ENCODE results near the gene NUCB1. TPM values are rescaled to one million over a fixed set of nuclear protein-coding genes. Genes with fewer than 3 reads are reported as not detected.
"Not testable (repeated sequence)": the region's sequence is repeated elsewhere in the genome, so short reads cannot be mapped to it uniquely, and the experiment has no call there.

The NUCB1 gene
- total RNA-seq, 1 donor: 300 TPM

- Histone ChIP-seq H3K4me2 (ENCODE audit: insufficient read depth, low read length) (no peak overlapping the region), H3K27ac (ENCODE audit: low read depth, low read length) (no peak overlapping the region), H3K79me2 (ENCODE audit: insufficient read depth, low read length) (no peaks in the 10 kb centered on the region), H4K20me1 (ENCODE audit: insufficient read depth, low read length) (no peaks in the 10 kb centered on the region), H3K27me3 (ENCODE audit: insufficient read depth, low read length) (no peaks in the 10 kb centered on the region), H3K4me3 (ENCODE audit: insufficient read depth, low read length) (no peak overlapping the region), H3K36me3 (ENCODE audit: insufficient read depth, low read length) (no peaks in the 10 kb centered on the region), H2AFZ (ENCODE audit: low read length) (no peak overlapping the region), H3K4me1 (ENCODE audit: insufficient read depth, low read length) (no peaks in the 10 kb centered on the region), H3K9me3 (ENCODE audit: low read depth, low read length) (no peaks in the 10 kb centered on the region)
- peak; percentile 73 for DNase-seq (ENCODE audit: insufficient read length, low spot score, missing footprints)
- no peak for TF ChIP-seq CTCF (IDR thresholded peaks at IDR 0.05; ENCODE audit: extremely low read depth, low read depth, low read length)
Observed at GRCh38 chr19:48890551-48890950, 9.6 kb upstream of the NUCB1 start.

DNA sequence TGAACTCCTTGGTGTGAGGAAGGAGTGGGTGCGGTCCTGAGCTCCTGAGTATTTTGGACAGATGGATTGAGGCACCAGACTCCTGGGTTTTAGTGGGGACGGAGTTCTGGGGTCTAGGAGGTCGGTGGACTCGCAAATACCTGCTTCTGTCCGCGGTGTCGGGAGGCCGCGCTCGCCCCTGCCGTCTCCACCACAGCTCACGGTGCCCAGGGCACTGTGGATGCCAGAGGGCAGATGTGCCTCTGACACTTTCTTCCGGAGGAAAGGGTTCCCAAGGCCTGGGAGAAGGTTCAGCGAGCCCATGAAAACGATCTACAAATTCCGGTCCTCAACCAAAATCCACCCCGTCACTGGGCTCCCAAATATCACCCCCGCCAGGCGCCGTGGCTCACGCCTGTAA is 4.9 kb upstream of the NUCB1 start:
- no peak for TF ChIP-seq CTCF (IDR thresholded peaks at IDR 0.05; ENCODE audit: extremely low read depth, low read depth, low read length)
- Histone ChIP-seq H3K36me3 (ENCODE audit: insufficient read depth, low read length) (no peaks in the 10 kb centered on the region), H3K27ac (ENCODE audit: low read depth, low read length) (no peak overlapping the region), H3K9me3 (ENCODE audit: low read depth, low read length) (no peaks in the 10 kb centered on the region), H3K27me3 (ENCODE audit: insufficient read depth, low read length) (no peaks in the 10 kb centered on the region), H3K4me2 (ENCODE audit: insufficient read depth, low read length) (no peak overlapping the region), H4K20me1 (ENCODE audit: insufficient read depth, low read length) (no peaks in the 10 kb centered on the region), H3K4me1 (ENCODE audit: insufficient read depth, low read length) (no peaks in the 10 kb centered on the region), H2AFZ (ENCODE audit: low read length) (no peak overlapping the region), H3K4me3 (ENCODE audit: insufficient read depth, low read length) (no peak overlapping the region), H3K79me2 (ENCODE audit: insufficient read depth, low read length) (peaks cover 1% of the 10 kb centered on the region)
- no peak for DNase-seq (ENCODE audit: insufficient read length, low spot score, missing footprints)

DNA sequence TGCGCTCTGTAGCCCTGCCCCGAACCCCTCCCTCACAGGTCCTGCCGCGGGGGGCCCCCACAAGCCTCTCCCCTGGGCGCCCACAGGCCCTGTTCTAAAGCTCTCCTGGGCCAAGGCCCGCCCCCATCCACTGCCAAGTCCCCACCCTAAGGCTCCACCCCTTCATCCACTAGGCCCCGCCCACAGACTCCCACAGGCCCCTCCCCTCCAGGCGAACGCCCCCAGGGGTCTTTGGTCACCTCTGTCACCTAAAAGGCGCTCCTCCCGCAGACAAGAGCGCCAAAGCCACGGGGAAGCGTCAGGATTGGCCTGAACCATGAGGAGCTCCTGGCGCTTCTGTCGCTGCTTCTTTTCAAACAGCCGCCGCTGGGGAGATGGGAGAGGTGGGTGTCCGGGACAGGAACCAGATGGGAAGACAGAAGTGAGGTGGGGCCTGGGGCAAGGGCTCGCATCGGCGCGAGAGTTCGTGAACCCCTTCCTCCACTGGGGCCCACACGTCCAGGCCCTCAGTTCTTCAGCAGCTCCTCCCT is 3.9 kb upstream of the NUCB1 start:
- H3K9me3 ChIP-seq (ENCODE audit: low read depth, low read length): no peaks in the 10 kb centered on the region
- peak overlapping the region; percentile 45 for H3K4me3 ChIP-seq (ENCODE audit: insufficient read depth, low read length)
- H2AFZ ChIP-seq (ENCODE audit: low read length): no peak overlapping the region
- no peaks in the 10 kb centered on the region for H3K27me3 ChIP-seq (ENCODE audit: insufficient read depth, low read length)
- no peak overlapping the region for H3K27ac ChIP-seq (ENCODE audit: low read depth, low read length)
- peaks cover 12% of the 10 kb centered on the region for H3K79me2 ChIP-seq (ENCODE audit: insufficient read depth, low read length)
- no peak for TF ChIP-seq CTCF (IDR thresholded peaks at IDR 0.05; ENCODE audit: extremely low read depth, low read depth, low read length)
- DNase-seq (ENCODE audit: insufficient read length, low spot score, missing footprints): no peak
- H4K20me1 ChIP-seq (ENCODE audit: insufficient read depth, low read length): no peaks in the 10 kb centered on the region
- peak overlapping the region; percentile 29 for H3K4me2 ChIP-seq (ENCODE audit: insufficient read depth, low read length)
- H3K4me1 ChIP-seq (ENCODE audit: insufficient read depth, low read length): peaks cover 6% of the 10 kb centered on the region
- H3K36me3 ChIP-seq (ENCODE audit: insufficient read depth, low read length): no peaks in the 10 kb centered on the region

DNA sequence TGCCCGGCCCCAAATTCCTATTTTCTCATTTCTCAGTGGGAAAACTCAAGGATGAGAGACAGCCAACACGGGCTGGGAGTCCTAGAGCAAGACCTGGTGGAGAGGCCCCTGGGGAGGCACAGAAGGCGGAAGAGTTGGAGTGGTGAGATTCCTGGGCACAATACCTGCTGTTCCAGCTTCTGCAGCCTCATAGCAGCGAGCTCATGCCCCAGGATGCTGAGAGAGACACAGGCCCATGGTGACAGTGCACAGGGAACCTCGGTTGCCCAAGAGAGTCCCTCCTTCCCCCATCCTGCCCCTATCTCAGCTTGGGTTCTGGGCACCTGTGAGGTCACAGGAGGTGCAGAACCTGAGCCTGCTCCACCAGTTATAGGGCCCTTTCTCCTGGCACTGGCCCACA is 2.9 kb upstream of the NUCB1 start:
- H3K4me1 ChIP-seq (ENCODE audit: insufficient read depth, low read length): peaks cover 8% of the 10 kb centered on the region
- no peaks in the 10 kb centered on the region for H3K9me3 ChIP-seq (ENCODE audit: low read depth, low read length)
- DNase-seq (ENCODE audit: insufficient read length, low spot score, missing footprints): no peak
- H3K4me3 ChIP-seq (ENCODE audit: insufficient read depth, low read length): no peak overlapping the region
- peaks cover 20% of the 10 kb centered on the region for H3K79me2 ChIP-seq (ENCODE audit: insufficient read depth, low read length)
- peaks cover 3% of the 10 kb centered on the region for H3K36me3 ChIP-seq (ENCODE audit: insufficient read depth, low read length)
- H4K20me1 ChIP-seq (ENCODE audit: insufficient read depth, low read length): peaks cover 6% of the 10 kb centered on the region
- no peaks in the 10 kb centered on the region for H3K27me3 ChIP-seq (ENCODE audit: insufficient read depth, low read length)
- H2AFZ ChIP-seq (ENCODE audit: low read length): no peak overlapping the region
- no peak overlapping the region for H3K27ac ChIP-seq (ENCODE audit: low read depth, low read length)
- no peak overlapping the region for H3K4me2 ChIP-seq (ENCODE audit: insufficient read depth, low read length)
- no peak for TF ChIP-seq CTCF (IDR thresholded peaks at IDR 0.05; ENCODE audit: extremely low read depth, low read depth, low read length)

- not testable (repeated sequence) for DNase-seq (ENCODE audit: insufficient read length, low spot score, missing footprints); H4K20me1 ChIP-seq (ENCODE audit: insufficient read depth, low read length); H3K9me3 ChIP-seq (ENCODE audit: low read depth, low read length); H3K27me3 ChIP-seq (ENCODE audit: insufficient read depth, low read length); H3K4me1 ChIP-seq (ENCODE audit: insufficient read depth, low read length); H3K36me3 ChIP-seq (ENCODE audit: insufficient read depth, low read length)
- peak overlapping the region; percentile 81 for H3K27ac ChIP-seq (ENCODE audit: low read depth, low read length)
- H2AFZ ChIP-seq (ENCODE audit: low read length): peak overlapping the region; percentile 94
- peaks cover 34% of the 10 kb centered on the region for H3K79me2 ChIP-seq (ENCODE audit: insufficient read depth, low read length)
- peak overlapping the region; percentile 97 for H3K4me2 ChIP-seq (ENCODE audit: insufficient read depth, low read length)
- peak overlapping the region; percentile 93 for H3K4me3 ChIP-seq (ENCODE audit: insufficient read depth, low read length)
Observed at GRCh38 chr19:48899386-48899749, 744 bp upstream of the NUCB1 start.

Measured in osteoblast (primary cell).